DOHH2 (cell line): ENCODE results near the gene CARD11.

Experiments used
- H3F3A ChIP-seq: fragments of 200-600 bp; sonication (generic), shearing (Covaris generic); 2 replicates; pipeline ENCODE4 v1.6.0; 2016; ENCODE audit warnings: antibody characterized with exemption, mild to moderate bottlenecking; ENCODE audit not compliant: control insufficient read depth, insufficient read depth
- H3K27ac ChIP-seq: fragments of 200-600 bp; sonication (generic); 2 replicates; pipeline ENCODE4 v1.5.1; 2014; ENCODE audit warnings: low read depth, mild to moderate bottlenecking, low read length, moderate library complexity
- H3K27me3 ChIP-seq: fragments of 200-600 bp; sonication (generic); 2 replicates; pipeline ENCODE4 v1.6.1; 2014; ENCODE audit warnings: mild to moderate bottlenecking, low read length, mixed read lengths; ENCODE audit not compliant: control insufficient read depth
- H3K36me3 ChIP-seq: fragments of 200-600 bp; sonication (generic); 2 replicates; pipeline ENCODE4 v1.6.1; 2014; ENCODE audit warnings: mild to moderate bottlenecking, low read length, moderate library complexity, mixed read lengths; ENCODE audit not compliant: control insufficient read depth
- H3K4me1 ChIP-seq: fragments of 200-600 bp; sonication (generic); 2 replicates; pipeline ENCODE4 v1.6.1; 2014; ENCODE audit warnings: mild to moderate bottlenecking, low read length, mixed read lengths; ENCODE audit not compliant: control insufficient read depth
- H3K4me2 ChIP-seq: fragments of 200-600 bp; sonication (generic); 2 replicates; pipeline ENCODE4 v1.6.0; 2014; ENCODE audit warnings: mild to moderate bottlenecking, low read length, moderate library complexity
- H3K4me3 ChIP-seq: fragments of 200-600 bp; sonication (generic); 2 replicates; pipeline ENCODE4 v1.5.1; 2014; ENCODE audit warnings: mild to moderate bottlenecking, low read length, mixed read lengths
- H3K79me2 ChIP-seq: fragments of 200-600 bp; sonication (generic); 2 replicates; pipeline ENCODE4 v1.6.1; 2014; ENCODE audit warnings: mild to moderate bottlenecking, low read length, mixed read lengths; ENCODE audit not compliant: control insufficient read depth
- H3K9me2 ChIP-seq: fragments of 200-600 bp; sonication (generic); replicated peaks from 2 replicates; pipeline ENCODE4 v1.6.1; 2014; ENCODE audit warnings: mild to moderate bottlenecking, low read length, mixed read lengths; ENCODE audit not compliant: control insufficient read depth
- H3K9me3 ChIP-seq: fragments of 200-600 bp; sonication (generic); 2 replicates; pipeline ENCODE4 v1.6.1; 2014; ENCODE audit warnings: antibody characterized with exemption, low read length, mixed read lengths; ENCODE audit not compliant: control insufficient read depth, insufficient read depth
- H4K20me1 ChIP-seq: fragments of 200-600 bp; sonication (generic); 2 replicates; pipeline ENCODE4 v1.6.0; 2014; ENCODE audit warnings: low read depth, mild to moderate bottlenecking, antibody characterized with exemption, low read length, moderate library complexity; ENCODE audit not compliant: control insufficient read depth, insufficient read depth
- CTCF ChIP-seq: fragments of 200-600 bp; sonication (generic); IDR thresholded peaks from one replicate; pipeline ENCODE4 v1.5.1; 2014; ENCODE audit warnings: antibody characterized with exemption, mild to moderate bottlenecking, low read depth, low read length; ENCODE audit not compliant: poor library complexity, severe bottlenecking
- EZH2phosphoT487 ChIP-seq: fragments of 200-600 bp; sonication (generic); IDR thresholded peaks from 2 replicates; pipeline ENCODE4 v1.6.1; 2017; ENCODE audit warnings: borderline replicate concordance, mild to moderate bottlenecking, antibody characterized with exemption, low read length, moderate library complexity, mixed read lengths

Gene CARD11

GRCh38 chr7:2939193-2939885 lies 104.3 kb downstream of the CARD11 start:
- no peaks in the 10 kb centered on the region for H3K27me3 ChIP-seq
- H3K36me3 ChIP-seq, result peaks cover 85% of the 10 kb centered on the region
- H3K4me2 ChIP-seq, result no peak overlapping the region
- no peaks in the 10 kb centered on the region for H3K9me2 ChIP-seq
- H3K9me3 ChIP-seq, result no peaks in the 10 kb centered on the region
- 0 out of 2 replicates have a peak, but pooled peaks cover 3% of the 10 kb centered on the region for H3F3A ChIP-seq
- TF ChIP-seq EZH2phosphoT487 (no peak), CTCF (no peak)
- no peaks in the 10 kb centered on the region for H3K79me2 ChIP-seq
- H3K4me3 ChIP-seq, result no peak overlapping the region
- peaks cover 23% of the 10 kb centered on the region for H3K4me1 ChIP-seq
- H3K27ac ChIP-seq, result no peak overlapping the region
- no peaks in the 10 kb centered on the region for H4K20me1 ChIP-seq

GRCh38 chr7:2938514-2939192 lies 105.0 kb downstream of the CARD11 start:
- no peak overlapping the region for H3K4me2 ChIP-seq
- no peaks in the 10 kb centered on the region for H4K20me1 ChIP-seq
- H3K36me3 ChIP-seq, result peaks cover 84% of the 10 kb centered on the region
- H3K27ac ChIP-seq, result no peak overlapping the region
- H3K27me3 ChIP-seq, result no peaks in the 10 kb centered on the region
- H3F3A ChIP-seq, result 0 out of 2 replicates have a peak, but pooled peaks cover 3% of the 10 kb centered on the region
- H3K4me1 ChIP-seq, result peaks cover 23% of the 10 kb centered on the region
- no peaks in the 10 kb centered on the region for H3K9me2 ChIP-seq
- H3K79me2 ChIP-seq, result no peaks in the 10 kb centered on the region
- no peaks in the 10 kb centered on the region for H3K9me3 ChIP-seq
- no peak overlapping the region for H3K4me3 ChIP-seq
- TF ChIP-seq EZH2phosphoT487 (no peak), CTCF (no peak)

- Histone ChIP-seq H3K9me3 (no peaks in the 10 kb centered on the region), H3K4me1 (peaks cover 23% of the 10 kb centered on the region), H3K36me3 (peaks cover 80% of the 10 kb centered on the region), H4K20me1 (no peaks in the 10 kb centered on the region), H3F3A (0 out of 2 replicates have a peak, but pooled peaks cover 3% of the 10 kb centered on the region), H3K27ac (no peak overlapping the region), H3K4me3 (no peak overlapping the region), H3K4me2 (no peak overlapping the region), H3K27me3 (no peaks in the 10 kb centered on the region), H3K79me2 (no peaks in the 10 kb centered on the region), H3K9me2 (no peaks in the 10 kb centered on the region)
- TF ChIP-seq EZH2phosphoT487 (no peak), CTCF (no peak)
Observed at GRCh38 chr7:2937701-2938513, 105.8 kb downstream of the CARD11 start.
